Vagina (tissue), 2 donors: ENCODE data around the gene SLC44A3. TPM values are rescaled to one million over a fixed set of nuclear protein-coding genes. Genes with fewer than 3 reads are reported as not detected.

Experiments
- DNase-seq, 2 donors: peaks; one replicate each; pipeline ENCODE4 v3.0.0-alpha.2; 2017; ENCODE audit errors: extremely low spot score in 2 of 2
- H3K27ac ChIP-seq: fragments of 200-600 bp; sonication (generic); one replicate; pipeline ENCODE4 v1.5.1; 2019
- H3K27me3 ChIP-seq: fragments of 200-600 bp; sonication (generic); one replicate; pipeline ENCODE4 v1.5.1; 2019
- H3K36me3 ChIP-seq, 2 donors: fragments of 200-600 bp; sonication (generic); one replicate each; pipeline ENCODE4 v1.5.1; 2017 to 2019
- H3K4me1 ChIP-seq: fragments of 200-600 bp; sonication (generic); one replicate; pipeline ENCODE4 v1.5.1; 2019
- H3K4me3 ChIP-seq, 2 donors: fragments of 200-600 bp; sonication (generic); 1 replicate in 1 of 2; 2 replicates in 1 of 2; pipeline ENCODE4 v1.5.1; 2016 to 2019
- H3K9me3 ChIP-seq: fragments of 200-600 bp; sonication (generic); one replicate; pipeline ENCODE4 v1.5.1; 2019
- POLR2A ChIP-seq, 2 donors: fragments of 450-650 bp; IDR thresholded peaks; one replicate each; pipeline ENCODE4 v1.6.1; 2017; ENCODE audit warnings: antibody characterized with exemption in 2 of 2, mild to moderate bottlenecking in 2 of 2, moderate library complexity in 2 of 2
- POLR2AphosphoS5 ChIP-seq, 2 donors: sonication (generic); formaldehyde crosslinking; IDR thresholded peaks; one replicate each; pipeline ENCODE4 v1.9.0; 2017; ENCODE audit warnings: antibody characterized with exemption in 2 of 2, mild to moderate bottlenecking in 2 of 2, low read depth in 1 of 2; ENCODE audit not compliant: insufficient read depth in 1 of 2
- intact Hi-C: fragments of 100-400 bp; cut with DNase I; formaldehyde crosslinking; loops from one replicate; pipeline ENCODE4 v1.15.1; 2023
- total RNA-seq: library from RNA; depleted of rRNA; stranded (reverse); fragments of >200 nt; gene quantifications from one replicate; pipeline ENCODE4 v1.2.3, GENCODE V29; 2016
- TF ChIP-seq, protein P1 (sequence below), 3 experiments: fragments of 450-650 bp in 2 of 3; fragments of 200-600 bp in 1 of 3; sonication (generic) in 1 of 3; IDR thresholded peaks; one replicate each; pipeline ENCODE4 v1.5.1; 2017 to 2019; ENCODE audit warnings: antibody characterized with exemption in 3 of 3, mild to moderate bottlenecking in 2 of 3, moderate library complexity in 2 of 3

Gene SLC44A3
- total RNA-seq, 1 donor from 2014 or later = 6.6 TPM

GRCh38 chr1:94804442-94804837 is 15.7 kb upstream of the SLC44A3 start:
- TF ChIP-seq, protein P1, sequence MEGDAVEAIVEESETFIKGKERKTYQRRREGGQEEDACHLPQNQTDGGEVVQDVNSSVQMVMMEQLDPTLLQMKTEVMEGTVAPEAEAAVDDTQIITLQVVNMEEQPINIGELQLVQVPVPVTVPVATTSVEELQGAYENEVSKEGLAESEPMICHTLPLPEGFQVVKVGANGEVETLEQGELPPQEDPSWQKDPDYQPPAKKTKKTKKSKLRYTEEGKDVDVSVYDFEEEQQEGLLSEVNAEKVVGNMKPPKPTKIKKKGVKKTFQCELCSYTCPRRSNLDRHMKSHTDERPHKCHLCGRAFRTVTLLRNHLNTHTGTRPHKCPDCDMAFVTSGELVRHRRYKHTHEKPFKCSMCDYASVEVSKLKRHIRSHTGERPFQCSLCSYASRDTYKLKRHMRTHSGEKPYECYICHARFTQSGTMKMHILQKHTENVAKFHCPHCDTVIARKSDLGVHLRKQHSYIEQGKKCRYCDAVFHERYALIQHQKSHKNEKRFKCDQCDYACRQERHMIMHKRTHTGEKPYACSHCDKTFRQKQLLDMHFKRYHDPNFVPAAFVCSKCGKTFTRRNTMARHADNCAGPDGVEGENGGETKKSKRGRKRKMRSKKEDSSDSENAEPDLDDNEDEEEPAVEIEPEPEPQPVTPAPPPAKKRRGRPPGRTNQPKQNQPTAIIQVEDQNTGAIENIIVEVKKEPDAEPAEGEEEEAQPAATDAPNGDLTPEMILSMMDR (IDR thresholded peaks at IDR 0.05) = no peak
- TF ChIP-seq POLR2A (IDR thresholded peaks at IDR 0.05) (no peak), POLR2AphosphoS5 (IDR thresholded peaks at IDR 0.05; ENCODE audit: insufficient read depth in 1 of 2, low read depth in 1 of 2) (no peak)
- Histone ChIP-seq H3K36me3 (no peaks in the 10 kb centered on the region), H3K27ac (peak overlapping the region; percentile 81), H3K4me3 (no peak overlapping the region), H3K27me3 (no peaks in the 10 kb centered on the region), H3K4me1 (peaks cover 24% of the 10 kb centered on the region), H3K9me3 (no peaks in the 10 kb centered on the region)
- intact Hi-C loops = loop anchor here (5.0 kb wide), 1 partner anchor 262 kb away; the partner anchor contains the start of gene F3
- DNase-seq = no peak

GRCh38 chr1:94805912-94806311 is 14.2 kb upstream of the SLC44A3 start:
- intact Hi-C loops = loop anchor here (5.0 kb wide), 1 partner anchor 289 kb away; no protein-coding TSS in a partner anchor
- Histone ChIP-seq H3K4me3 (no peak overlapping the region), H3K4me1 (peaks cover 24% of the 10 kb centered on the region), H3K9me3 (no peaks in the 10 kb centered on the region), H3K27me3 (no peaks in the 10 kb centered on the region), H3K36me3 (no peaks in the 10 kb centered on the region), H3K27ac (no peak overlapping the region)
- TF ChIP-seq, protein P1 (IDR thresholded peaks at IDR 0.05) = peak; percentile 86 to 98 (median 95)
- TF ChIP-seq POLR2AphosphoS5 (IDR thresholded peaks at IDR 0.05; ENCODE audit: insufficient read depth in 1 of 2, low read depth in 1 of 2) = no peak
- no peak for DNase-seq

DNA sequence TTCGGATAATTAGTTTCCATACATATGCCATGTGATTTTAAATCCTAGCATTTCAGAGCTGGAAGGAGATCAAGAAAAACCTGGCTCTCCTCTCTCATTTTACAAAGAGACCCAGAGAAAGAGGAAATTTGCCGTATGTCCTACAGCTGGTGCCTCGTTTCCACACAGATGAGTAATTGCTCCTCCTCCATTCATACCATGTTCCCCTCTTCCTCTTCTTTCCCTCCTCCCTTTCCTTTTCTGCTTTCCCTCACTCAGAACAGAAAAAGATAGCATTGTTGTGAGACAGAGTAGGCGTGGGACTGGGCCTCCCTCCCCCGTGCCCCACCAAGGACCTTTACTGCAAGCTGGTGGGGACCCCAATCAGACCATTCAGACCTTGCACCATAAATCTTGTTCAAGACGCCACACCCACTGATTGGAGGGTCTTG is 13.7 kb upstream of the SLC44A3 start:
- DNase-seq = no peak
- Histone ChIP-seq H3K4me1 (peaks cover 20% of the 10 kb centered on the region), H3K4me3 (no peak overlapping the region), H3K27me3 (no peaks in the 10 kb centered on the region), H3K36me3 (no peaks in the 10 kb centered on the region), H3K27ac (no peak overlapping the region), H3K9me3 (no peaks in the 10 kb centered on the region)
- no peak for TF ChIP-seq POLR2AphosphoS5 (IDR thresholded peaks at IDR 0.05; ENCODE audit: insufficient read depth in 1 of 2, low read depth in 1 of 2)
- intact Hi-C loops = loop anchor here (5.0 kb wide), 1 partner anchor 289 kb away; no protein-coding TSS in a partner anchor

- DNase-seq = no peak
- H3K27me3 ChIP-seq = no peaks in the 10 kb centered on the region
- intact Hi-C loops = loop anchor here (5.0 kb wide), 1 partner anchor 291 kb away; no protein-coding TSS in a partner anchor
- peaks cover 11% of the 10 kb centered on the region for H3K4me1 ChIP-seq
- no peaks in the 10 kb centered on the region for H3K9me3 ChIP-seq
- H3K36me3 ChIP-seq = no peaks in the 10 kb centered on the region
- TF ChIP-seq, protein P1 (IDR thresholded peaks at IDR 0.05) = no peak
- TF ChIP-seq POLR2AphosphoS5 (IDR thresholded peaks at IDR 0.05; ENCODE audit: insufficient read depth in 1 of 2, low read depth in 1 of 2) (no peak), POLR2A (IDR thresholded peaks at IDR 0.05) (no peak)
- H3K4me3 ChIP-seq = no peak overlapping the region
- H3K27ac ChIP-seq = no peak overlapping the region
Measured at GRCh38 chr1:94807742-94808491, 12.2 kb upstream of the SLC44A3 start.

- Histone ChIP-seq H3K4me3 (no peak overlapping the region), H3K27me3 (no peaks in the 10 kb centered on the region), H3K36me3 (no peaks in the 10 kb centered on the region), H3K9me3 (no peaks in the 10 kb centered on the region), H3K27ac (no peak overlapping the region), H3K4me1 (peaks cover 4% of the 10 kb centered on the region)
- no peak for TF ChIP-seq POLR2A (IDR thresholded peaks at IDR 0.05)
- TF ChIP-seq, protein P1 (IDR thresholded peaks at IDR 0.05) = no peak
- TF ChIP-seq POLR2AphosphoS5 (IDR thresholded peaks at IDR 0.05; ENCODE audit: insufficient read depth in 1 of 2, low read depth in 1 of 2) = no peak
- intact Hi-C loops = loop anchor here (5.0 kb wide), 1 partner anchor 291 kb away; no protein-coding TSS in a partner anchor
- no peak for DNase-seq
Measured at GRCh38 chr1:94808669-94809068, 11.5 kb upstream of the SLC44A3 start.
